GM12801 (cell line): ENCODE measurements around the gene SMIM24.

Experiments used
- TF ChIP-seq, protein P1 (sequence below): IDR thresholded peaks from one replicate; pipeline ENCODE4 v1.5.1; 2011; ENCODE audit warnings: control low read depth; ENCODE audit not compliant: insufficient read length; ENCODE audit errors: extremely low read depth

SMIM24 gene

DNA sequence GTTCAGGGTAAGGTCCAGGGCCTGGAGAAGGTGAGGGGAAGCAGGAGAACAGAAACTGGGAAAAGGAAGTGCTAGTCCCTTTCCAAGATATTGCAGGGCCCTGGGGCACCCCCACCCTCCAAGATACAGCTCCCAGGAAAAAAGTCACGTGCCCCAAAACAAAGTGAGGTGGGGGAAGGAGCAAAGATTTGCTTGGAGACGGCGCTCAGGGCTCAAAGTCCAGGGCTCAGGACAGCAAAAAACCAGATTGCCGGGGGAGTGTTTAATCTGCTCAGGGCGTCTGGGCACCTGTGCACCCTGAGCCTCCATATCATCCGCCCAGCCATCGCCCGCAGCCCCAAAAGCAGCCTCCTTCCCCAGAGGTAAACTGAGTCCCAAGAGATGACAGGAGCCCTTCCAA lies 6.3 kb downstream of the SMIM24 start:
- TF ChIP-seq, protein P1, sequence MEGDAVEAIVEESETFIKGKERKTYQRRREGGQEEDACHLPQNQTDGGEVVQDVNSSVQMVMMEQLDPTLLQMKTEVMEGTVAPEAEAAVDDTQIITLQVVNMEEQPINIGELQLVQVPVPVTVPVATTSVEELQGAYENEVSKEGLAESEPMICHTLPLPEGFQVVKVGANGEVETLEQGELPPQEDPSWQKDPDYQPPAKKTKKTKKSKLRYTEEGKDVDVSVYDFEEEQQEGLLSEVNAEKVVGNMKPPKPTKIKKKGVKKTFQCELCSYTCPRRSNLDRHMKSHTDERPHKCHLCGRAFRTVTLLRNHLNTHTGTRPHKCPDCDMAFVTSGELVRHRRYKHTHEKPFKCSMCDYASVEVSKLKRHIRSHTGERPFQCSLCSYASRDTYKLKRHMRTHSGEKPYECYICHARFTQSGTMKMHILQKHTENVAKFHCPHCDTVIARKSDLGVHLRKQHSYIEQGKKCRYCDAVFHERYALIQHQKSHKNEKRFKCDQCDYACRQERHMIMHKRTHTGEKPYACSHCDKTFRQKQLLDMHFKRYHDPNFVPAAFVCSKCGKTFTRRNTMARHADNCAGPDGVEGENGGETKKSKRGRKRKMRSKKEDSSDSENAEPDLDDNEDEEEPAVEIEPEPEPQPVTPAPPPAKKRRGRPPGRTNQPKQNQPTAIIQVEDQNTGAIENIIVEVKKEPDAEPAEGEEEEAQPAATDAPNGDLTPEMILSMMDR = no peak

DNA sequence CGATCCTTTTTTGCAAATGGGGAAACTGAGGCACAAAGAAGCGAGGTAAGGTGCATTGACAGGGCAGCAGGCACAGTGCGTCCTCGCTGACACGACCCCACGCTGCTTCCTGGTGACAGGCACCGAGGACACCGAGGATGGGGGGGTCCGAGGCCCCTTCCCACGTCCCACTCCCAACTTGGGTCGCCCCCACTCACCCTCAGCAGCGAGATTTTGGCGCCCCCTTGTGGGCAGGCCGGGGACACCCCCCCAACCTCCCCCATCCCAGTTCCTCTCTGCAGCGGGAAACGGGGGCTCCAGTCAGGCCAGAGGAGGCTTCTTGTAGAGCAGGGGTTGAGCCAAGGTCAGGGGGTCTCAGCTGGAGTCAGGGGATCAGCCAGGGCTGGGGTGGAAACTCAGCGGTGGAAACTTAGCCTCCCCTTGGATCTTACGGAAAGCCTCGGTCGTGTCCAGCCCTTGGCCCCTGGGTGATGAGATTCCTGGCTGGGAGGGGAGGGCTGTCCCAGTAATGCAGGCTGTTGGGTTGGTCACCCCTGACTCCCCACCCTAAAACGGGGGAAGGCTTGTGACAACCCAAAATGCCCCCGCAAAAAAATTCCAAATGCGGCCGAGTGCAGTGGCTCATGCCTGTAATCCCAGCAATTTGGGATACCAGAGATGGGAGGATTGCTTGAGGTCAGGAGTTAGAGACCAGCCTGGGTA lies 8.2 kb downstream of the SMIM24 start:
- TF ChIP-seq, protein P1 = no peak

DNA sequence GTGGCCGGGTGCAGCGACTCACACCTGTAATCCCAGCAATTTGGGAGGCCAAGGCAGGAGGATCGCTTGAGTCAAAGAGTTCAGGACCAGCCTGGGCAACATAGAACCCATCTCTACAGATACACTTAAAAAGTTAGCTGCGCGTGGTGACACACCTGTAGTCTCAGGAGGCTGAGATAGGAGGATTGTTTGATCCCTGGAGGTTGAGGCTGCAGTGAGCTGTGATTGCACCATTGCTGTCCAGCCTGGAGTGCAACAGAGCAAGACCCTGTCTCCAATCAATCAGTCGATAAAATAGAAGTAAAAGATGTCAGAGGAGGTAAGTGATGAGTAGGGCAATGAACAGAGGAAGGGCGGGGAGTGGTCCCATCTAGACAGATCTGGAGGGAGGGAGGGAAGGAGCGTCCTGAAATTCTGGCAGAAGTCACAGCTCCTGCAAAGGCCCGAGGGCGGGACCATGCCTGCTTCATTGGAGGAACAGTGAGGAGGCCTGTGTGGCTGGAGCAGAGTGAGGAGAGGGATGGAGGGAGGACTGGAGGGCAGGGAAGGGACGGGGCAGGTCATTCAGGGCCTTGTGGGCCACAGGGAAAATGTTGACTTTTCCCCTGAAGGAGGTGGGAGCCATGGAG lies 9.7 kb downstream of the SMIM24 start:
- TF ChIP-seq, protein P1 = no peak

DNA sequence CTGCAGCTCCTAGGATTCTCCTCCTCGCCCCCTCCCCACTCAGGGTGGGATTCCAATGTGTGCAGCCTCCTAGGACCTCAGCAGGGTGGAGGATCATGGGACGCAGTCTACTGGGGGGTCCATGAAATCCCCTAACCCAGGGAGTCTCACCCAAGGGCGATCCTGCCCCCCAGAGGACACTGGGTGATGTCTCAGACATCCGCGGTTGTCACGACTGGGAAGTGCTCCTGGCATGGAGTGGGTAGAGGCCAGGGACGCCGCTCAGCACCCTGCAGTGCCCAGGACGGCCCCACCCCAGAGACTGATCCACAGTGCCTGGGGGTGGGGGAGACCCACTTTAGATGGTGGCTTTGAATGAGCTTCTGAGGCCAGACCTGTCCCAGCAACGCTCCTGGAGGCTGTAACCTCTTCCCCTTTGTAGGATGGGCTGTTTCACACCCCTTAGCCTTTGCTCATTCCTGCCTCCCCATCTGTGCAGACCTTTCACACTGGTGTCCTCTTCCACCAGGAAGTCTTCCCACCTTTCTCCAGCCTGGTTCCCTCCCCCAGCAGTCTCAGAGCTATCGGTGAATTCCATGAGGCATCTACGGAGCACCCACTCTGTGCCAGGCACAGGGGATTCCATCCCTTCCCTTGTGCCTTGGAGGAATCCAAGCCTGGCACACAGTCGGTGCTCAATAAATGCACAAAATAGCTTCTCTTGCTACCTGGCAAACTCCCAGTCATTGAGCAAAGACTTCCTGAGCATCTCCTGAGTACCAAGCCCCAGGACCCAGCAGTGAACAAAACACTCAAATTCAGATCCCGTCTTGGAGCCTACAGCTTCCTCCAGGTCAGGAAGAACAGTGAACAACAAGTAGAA lies 10.5 kb downstream of the SMIM24 start:
- TF ChIP-seq, protein P1 = no peak

DNA sequence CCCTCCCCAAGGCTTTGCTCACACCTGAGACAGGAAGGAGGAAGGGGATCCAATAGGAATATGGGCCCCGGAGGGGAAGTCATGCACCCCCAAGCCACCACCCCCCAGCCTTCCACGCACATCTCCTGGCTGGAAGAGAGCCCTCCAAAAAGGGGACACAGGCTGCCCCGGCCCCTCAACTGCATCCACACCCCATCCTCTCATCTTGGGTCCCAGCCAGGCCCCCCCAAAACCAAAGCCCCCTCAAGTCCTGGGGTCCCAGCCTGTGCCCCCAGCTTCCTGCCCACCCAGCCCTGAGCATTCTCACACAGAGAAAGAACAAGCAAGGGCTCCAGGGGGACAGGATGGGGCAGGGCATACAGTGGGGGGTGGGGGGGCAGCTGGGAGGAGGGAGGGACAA lies 12.1 kb downstream of the SMIM24 start:
- TF ChIP-seq, protein P1 = no peak

DNA sequence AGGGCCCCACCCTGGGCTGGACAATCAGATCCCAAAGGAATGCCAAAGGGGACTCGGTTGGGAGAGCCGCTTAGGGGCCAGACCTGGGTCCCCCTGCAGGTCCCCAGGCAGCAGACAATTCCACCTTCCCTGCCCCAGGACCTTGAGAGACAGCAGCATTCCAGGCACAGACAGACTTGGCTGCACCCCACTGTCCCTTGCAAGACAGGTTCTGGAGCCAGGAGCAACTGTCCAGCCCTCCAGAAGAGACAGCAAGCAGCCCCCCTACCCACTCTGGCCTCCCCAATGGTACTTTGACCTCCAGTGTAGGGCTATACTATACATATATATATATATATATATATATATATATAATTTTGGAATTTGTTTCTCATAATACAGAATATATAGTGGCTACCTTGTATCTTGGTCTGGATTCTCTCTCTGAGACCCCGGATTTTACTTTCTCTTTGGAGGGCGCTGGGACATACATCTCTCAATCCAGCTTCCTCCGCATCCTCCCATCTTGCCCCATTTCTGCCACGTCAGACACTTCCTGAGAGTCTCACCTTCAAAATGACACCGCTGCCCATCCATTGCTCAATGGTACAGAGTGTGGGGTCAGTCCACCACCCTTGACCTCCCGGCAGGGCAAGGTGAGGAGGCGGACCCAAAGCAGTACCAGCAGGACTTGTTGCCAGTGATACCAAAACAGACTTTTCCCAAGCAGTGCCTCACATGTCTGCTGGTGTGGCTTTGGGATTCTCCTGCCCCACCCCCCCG lies 12.7 kb downstream of the SMIM24 start:
- TF ChIP-seq, protein P1 = no peak

DNA sequence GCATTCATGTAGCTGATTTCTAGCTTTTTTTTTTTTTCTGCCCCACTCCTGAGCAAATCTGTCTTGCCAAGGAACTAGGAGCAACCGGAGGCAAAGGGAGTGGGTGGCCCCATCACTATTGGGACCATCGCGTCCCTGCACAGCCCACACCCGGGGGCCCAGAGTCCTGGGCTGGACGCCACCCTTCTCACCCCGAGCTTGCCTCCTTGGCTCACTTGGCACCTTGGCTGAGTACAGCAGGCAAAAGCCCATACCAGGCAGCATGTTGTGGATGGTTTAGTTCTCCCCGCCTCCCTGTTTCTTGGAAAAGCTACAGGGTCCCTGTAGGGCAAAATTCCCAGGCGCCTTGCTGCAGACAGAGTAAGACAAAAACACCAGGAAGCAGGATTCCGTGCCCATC lies 13.7 kb downstream of the SMIM24 start:
- TF ChIP-seq, protein P1 = no peak
